Measurements from ENCODE around the gene MIOS. TPM values are rescaled to one million over a fixed set of nuclear protein-coding genes. Genes with fewer than 3 reads are reported as not detected.

The MIOS gene
- total RNA-seq, 1 experiment from 2014 or later, result 41.3 TPM

GRCh38 chr7:7563269-7563668 lies 3.4 kb upstream of the MIOS start:
- no peak for ATAC-seq
- Mint-ChIP-seq H3K9me3 (peaks cover 26% of the 10 kb centered on the region), H3K4me1 (peaks cover 5% of the 10 kb centered on the region), H3K27me3 (ENCODE audit: low read depth) (no peaks in the 10 kb centered on the region), H3K27ac (no peak overlapping the region), H3K4me3 (no peak overlapping the region), H3K36me3 (peaks cover 12% of the 10 kb centered on the region)
- POLR2A ChIA-PET, result no interaction called here
- no peak for TF ChIP-seq ZNF263 (CRISPR knock-in tag; IDR thresholded peaks at IDR 0.05; ENCODE audit: low read depth)
- TF ChIP-seq MXD4 (CRISPR knock-in tag; IDR thresholded peaks at IDR 0.05; ENCODE audit: borderline replicate concordance), result no peak
- TF ChIP-seq ZNF121 (CRISPR knock-in tag; IDR thresholded peaks at IDR 0.05), result no peak
- no peak for TF ChIP-seq NFYB (CRISPR knock-in tag; conservative IDR thresholded peaks at IDR 0.05; ENCODE audit: low read depth)
- TF ChIP-seq GRHL2 (CRISPR knock-in tag; IDR thresholded peaks at IDR 0.05; ENCODE audit: insufficient replicate concordance, severe bottlenecking), result no peak
- no peak for TF ChIP-seq HMGA2 (CRISPR knock-in tag; IDR thresholded peaks at IDR 0.05)
- TF ChIP-seq CREM (CRISPR knock-in tag; IDR thresholded peaks at IDR 0.05), result no peak
- TF ChIP-seq FOXP4 (CRISPR knock-in tag; IDR thresholded peaks at IDR 0.05), result no peak
- no peak for TF ChIP-seq ATF2 (CRISPR knock-in tag; IDR thresholded peaks at IDR 0.05; ENCODE audit: borderline replicate concordance, low read depth)
- no peak for TF ChIP-seq SP1 (CRISPR knock-in tag; conservative IDR thresholded peaks at IDR 0.05)
- TF ChIP-seq ATF1 (CRISPR knock-in tag; IDR thresholded peaks at IDR 0.05), result no peak
- TF ChIP-seq E2F5 (CRISPR knock-in tag; IDR thresholded peaks at IDR 0.05), result no peak
- TF ChIP-seq PREB (CRISPR knock-in tag; IDR thresholded peaks at IDR 0.05; ENCODE audit: borderline replicate concordance), result no peak
- no peak for TF ChIP-seq RELA (CRISPR knock-in tag; IDR thresholded peaks at IDR 0.05; ENCODE audit: borderline replicate concordance)
- no peak for TF ChIP-seq ATF6 (CRISPR knock-in tag; IDR thresholded peaks at IDR 0.05)
- DNase-seq (ENCODE audit: low spot score), result no peak
- CTCF ChIA-PET, result no interaction called here

- peaks cover 12% of the 10 kb centered on the region for H3K36me3 Mint-ChIP-seq
- ChIA-PET POLR2A (no interaction called here), CTCF (no interaction called here)
- H3K4me3 Mint-ChIP-seq, result no peak overlapping the region
- DNase-seq (ENCODE audit: low spot score) (no peak), ATAC-seq (no peak)
- no peaks in the 10 kb centered on the region for H3K27me3 Mint-ChIP-seq (ENCODE audit: low read depth)
- peaks cover 20% of the 10 kb centered on the region for H3K9me3 Mint-ChIP-seq
- H3K27ac Mint-ChIP-seq, result no peak overlapping the region
- peaks cover 11% of the 10 kb centered on the region for H3K4me1 Mint-ChIP-seq
- TF ChIP-seq ZNF121 (CRISPR knock-in tag; IDR thresholded peaks at IDR 0.05) (no peak), SP1 (CRISPR knock-in tag; conservative IDR thresholded peaks at IDR 0.05) (no peak), USF2 (CRISPR knock-in tag; IDR thresholded peaks at IDR 0.05) (no peak), MYBL2 (CRISPR knock-in tag; IDR thresholded peaks at IDR 0.05) (no peak), IRF1 (CRISPR knock-in tag; IDR thresholded peaks at IDR 0.05) (no peak), E2F4 (CRISPR knock-in tag; IDR thresholded peaks at IDR 0.05; ENCODE audit: borderline replicate concordance, low read depth) (no peak), RORB (CRISPR knock-in tag; IDR thresholded peaks at IDR 0.05) (no peak), NR1H2 (CRISPR knock-in tag; IDR thresholded peaks at IDR 0.05) (no peak), ZNF232 (CRISPR knock-in tag; IDR thresholded peaks at IDR 0.05) (no peak), ETV6 (CRISPR knock-in tag; IDR thresholded peaks at IDR 0.05) (no peak), ZBTB21 (CRISPR knock-in tag; IDR thresholded peaks at IDR 0.05; ENCODE audit: borderline replicate concordance) (no peak), NFATC4 (CRISPR knock-in tag; IDR thresholded peaks at IDR 0.05) (no peak), TEAD1 (CRISPR knock-in tag; IDR thresholded peaks at IDR 0.05) (no peak)
Observed at GRCh38 chr7:7563813-7564212, 2.9 kb upstream of the MIOS start.

All from WTC11 (cell line).